Measurements from ENCODE around the gene TMED1.

- TF ChIP-seq CTCF (conservative IDR thresholded peaks at IDR 0.05; ENCODE audit: low read depth, low read length) (no peak), RCOR1 (IDR thresholded peaks at IDR 0.05; ENCODE audit: insufficient replicate concordance, low read length) (no peak), BHLHE40 (IDR thresholded peaks at IDR 0.05; ENCODE audit: low read depth, low read length) (no peak), MAZ (IDR thresholded peaks at IDR 0.05; ENCODE audit: borderline replicate concordance, low read depth, low read length) (peak; percentile 57; the same call in 1 of the 2 replicates), ELK1 (IDR thresholded peaks at IDR 0.05; ENCODE audit: borderline replicate concordance, low read depth, low read length) (no peak), POLR2A (IDR thresholded peaks at IDR 0.05; ENCODE audit: low read depth, low read length) (no peak), USF2 (IDR thresholded peaks at IDR 0.05; ENCODE audit: low read depth, low read length) (no peak), MXI1 (IDR thresholded peaks at IDR 0.05; ENCODE audit: borderline replicate concordance, low read depth, low read length) (no peak), RFX5 (IDR thresholded peaks at IDR 0.05; ENCODE audit: low read depth, low read length) (no peak), CEBPB (IDR thresholded peaks at IDR 0.05; ENCODE audit: low read depth, low read length) (no peak), MAFK (IDR thresholded peaks at IDR 0.05; ENCODE audit: low read depth, low read length) (no peak), SMC3 (IDR thresholded peaks at IDR 0.05; ENCODE audit: low read depth, low read length) (no peak), RAD21 (IDR thresholded peaks at IDR 0.05; ENCODE audit: low read length) (no peak)
Observed at GRCh38 chr19:10871711-10872545, 35.9 kb upstream of the TMED1 start.
